GM18508 (cell line): ENCODE data around the gene SBF2.
"Not testable (repeated sequence)": the region's sequence is repeated elsewhere in the genome, so short reads cannot be mapped to it uniquely, and the experiment has no call there.

Experiments
- ATAC-seq: cut with Tn5 transposase; IDR thresholded peaks from one replicate; pipeline ENCODE4 v1.9.1; 2021; ENCODE audit warnings: moderate number of reproducible peaks; ENCODE audit not compliant: insufficient read depth, unreplicated experiment

Gene SBF2

DNA sequence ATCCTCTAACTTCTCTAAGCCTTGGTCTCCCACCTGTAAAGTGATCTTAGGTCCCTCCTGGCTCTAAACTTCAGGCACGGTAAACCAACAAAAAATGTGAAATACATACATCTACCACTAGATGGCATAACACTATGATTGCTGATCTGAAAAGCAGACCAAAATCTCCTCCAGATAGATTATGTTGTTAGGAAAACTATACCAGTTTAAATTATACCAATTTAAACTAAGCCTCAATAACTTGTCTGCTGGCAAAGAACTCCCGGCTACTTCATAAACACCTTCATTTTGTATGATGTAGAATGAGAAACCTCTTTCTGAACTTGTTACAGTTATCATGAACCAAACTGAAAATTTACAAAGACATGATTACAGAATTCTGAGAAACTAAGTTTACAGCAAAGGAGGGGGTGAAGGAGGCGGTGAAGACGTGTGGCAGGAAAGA lies 85.9 kb downstream of the SBF2 start:
- ATAC-seq = peak; percentile 72

- ATAC-seq = no peak
These were observed 88.1 kb downstream of the SBF2 start for GRCh38 chr11:10205928-10206327.

- ATAC-seq = no peak
These were observed 90.0 kb downstream of the SBF2 start for GRCh38 chr11:10204021-10204420.

DNA sequence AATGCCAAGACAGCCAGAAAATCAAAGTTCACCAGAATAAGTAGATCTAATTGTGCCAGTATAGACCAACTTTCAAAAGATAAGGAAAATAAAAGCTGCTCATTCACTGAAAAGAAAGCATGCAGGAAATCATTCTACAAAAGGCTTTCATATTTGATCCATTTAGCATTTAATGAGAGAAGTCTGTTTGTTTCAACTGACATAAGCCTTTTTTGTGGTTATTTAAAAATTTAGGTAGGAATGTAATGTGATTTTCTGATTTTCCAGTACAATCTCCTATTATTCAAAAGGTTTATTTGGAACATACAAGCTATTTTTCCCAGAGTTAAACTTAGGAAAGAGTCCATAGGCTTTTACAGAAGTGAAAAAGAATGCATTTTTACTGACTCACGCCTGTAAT lies 92.7 kb downstream of the SBF2 start:
- ATAC-seq = no peak

- ATAC-seq = no peak
These were observed 96.9 kb downstream of the SBF2 start for GRCh38 chr11:10197091-10197490.

GRCh38 chr11:10192036-10192435 lies 102.0 kb downstream of the SBF2 start:
- ATAC-seq = no peak

GRCh38 chr11:10181811-10182210 lies 112.2 kb downstream of the SBF2 start:
- no peak for ATAC-seq

DNA sequence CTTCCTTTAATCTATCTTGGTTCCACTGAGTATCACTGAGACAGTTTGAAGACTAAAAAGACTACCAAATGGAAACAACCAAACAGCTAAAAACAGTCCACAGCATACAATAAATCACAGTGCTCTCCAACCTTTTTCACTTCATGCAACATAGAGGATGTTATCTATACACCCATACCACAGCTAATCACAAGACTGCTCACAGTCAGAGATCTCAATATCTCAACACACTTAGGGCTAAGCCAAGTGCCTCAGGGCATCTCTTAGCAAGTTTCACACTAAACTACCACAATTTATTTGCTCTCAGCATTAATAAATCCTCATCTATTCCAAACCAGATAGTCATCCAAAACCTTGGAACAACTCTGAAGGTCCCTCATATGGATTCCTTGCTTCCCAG lies 129.4 kb downstream of the SBF2 start:
- no peak for ATAC-seq

GRCh38 chr11:10162222-10162621 lies 131.8 kb downstream of the SBF2 start:
- no peak for ATAC-seq

DNA sequence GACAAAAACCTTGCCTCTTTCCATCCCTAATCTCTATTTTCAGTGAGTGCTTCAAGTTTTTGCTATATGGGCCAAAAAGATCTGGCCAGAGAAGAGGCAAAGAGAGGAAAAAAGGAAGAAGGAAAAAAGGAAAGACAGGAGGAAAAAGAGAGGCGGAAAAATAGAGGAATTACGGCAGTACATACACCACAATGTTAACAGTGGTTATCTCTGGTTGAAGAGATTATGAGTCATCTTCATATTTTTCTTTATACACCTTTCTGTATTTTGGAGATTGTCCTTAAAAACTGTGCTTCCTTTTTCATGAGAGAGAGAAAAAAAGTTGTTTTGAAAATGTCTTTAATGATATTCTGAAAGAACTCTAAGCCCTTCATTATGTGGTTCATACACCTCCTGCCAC lies 133.7 kb downstream of the SBF2 start:
- no peak for ATAC-seq

GRCh38 chr11:10158461-10158860 lies 135.6 kb downstream of the SBF2 start:
- no peak for ATAC-seq

- ATAC-seq = no peak
These were observed 138.1 kb downstream of the SBF2 start for GRCh38 chr11:10155793-10156490.

GRCh38 chr11:10150800-10151199 lies 143.2 kb downstream of the SBF2 start:
- ATAC-seq = no peak

GRCh38 chr11:10149553-10149952 lies 144.5 kb downstream of the SBF2 start:
- ATAC-seq = no peak

GRCh38 chr11:10147195-10147594 lies 146.8 kb downstream of the SBF2 start:
- ATAC-seq = no peak

GRCh38 chr11:10144954-10145353 lies 149.1 kb downstream of the SBF2 start:
- no peak for ATAC-seq

DNA sequence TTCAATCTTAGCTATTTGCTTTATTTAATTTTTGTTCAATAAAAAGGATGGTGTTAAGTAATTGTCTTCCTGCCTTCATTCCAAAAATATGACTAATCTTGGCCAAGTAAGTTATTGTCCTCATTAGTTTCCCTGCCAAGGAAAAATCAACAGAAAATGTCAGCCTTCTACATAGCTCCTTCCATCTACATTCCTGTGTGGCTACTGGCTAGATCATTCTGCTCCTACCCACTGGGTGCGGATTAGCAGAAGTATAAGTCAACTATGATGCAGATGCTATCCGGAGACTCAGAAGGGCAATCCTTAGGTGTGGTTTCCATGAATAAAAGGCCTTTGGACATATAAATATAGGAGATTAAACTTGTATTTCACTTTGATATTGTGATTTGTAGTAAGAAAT lies 154.4 kb downstream of the SBF2 start:
- ATAC-seq = no peak

- ATAC-seq = no peak
These were observed 154.9 kb downstream of the SBF2 start for GRCh38 chr11:10139143-10139542.

GRCh38 chr11:10134975-10135481 lies 159.0 kb downstream of the SBF2 start:
- ATAC-seq = no peak

GRCh38 chr11:10134226-10134625 lies 159.8 kb downstream of the SBF2 start:
- ATAC-seq = not testable (repeated sequence)

- ATAC-seq = not testable (repeated sequence)
These were observed 160.8 kb downstream of the SBF2 start for GRCh38 chr11:10133251-10133650.

DNA sequence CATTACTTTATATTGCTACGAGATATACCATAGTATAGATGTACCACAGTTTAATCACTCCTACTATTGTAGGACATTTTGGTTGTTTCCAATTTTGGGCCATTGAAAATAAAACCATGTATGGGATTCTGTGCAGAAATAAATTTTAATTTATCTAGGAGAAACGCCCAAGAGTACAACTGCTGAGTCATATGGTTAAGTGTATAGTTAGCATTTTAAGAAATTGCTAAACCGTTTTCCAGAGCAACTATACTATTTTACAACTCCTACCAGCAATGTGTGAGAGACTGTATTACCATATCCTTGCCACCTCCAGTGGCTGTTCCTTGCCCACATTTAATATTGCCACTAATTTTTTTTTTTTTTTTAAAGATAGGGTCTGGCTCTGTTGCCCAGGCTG lies 163.1 kb downstream of the SBF2 start:
- no peak for ATAC-seq
